Measurements from ENCODE around the gene DGKD. TPM values are rescaled to one million over a fixed set of nuclear protein-coding genes. Genes with fewer than 3 reads are reported as not detected.

The DGKD gene
- total RNA-seq, 1 donor from 2014 or later, result 72.5 TPM

- H3K4me1 Mint-ChIP-seq (ENCODE audit: unreplicated experiment), result peaks cover 11% of the 10 kb centered on the region
- no peak overlapping the region for H3K4me3 Mint-ChIP-seq
- peak overlapping the region; percentile 59 for H3K27ac Mint-ChIP-seq
Measured at GRCh38 chr2:233486357-233486756, 132.1 kb downstream of the DGKD start.

GRCh38 chr2:233486778-233487552, 132.7 kb downstream of the DGKD start:
- Mint-ChIP-seq H3K4me1 (ENCODE audit: unreplicated experiment) (peaks cover 9% of the 10 kb centered on the region), H3K36me3 (peaks cover 26% of the 10 kb centered on the region), H3K9me3 (no peaks in the 10 kb centered on the region), H3K27ac (peak overlapping the region; percentile 59), H3K4me3 (no peak overlapping the region), H3K27me3 (no peaks in the 10 kb centered on the region)
- no peak for DNase-seq (ENCODE audit: extremely low spot score, unreplicated experiment)
- no peak for TF ChIP-seq CTCF (conservative IDR thresholded peaks at IDR 0.05)

More at GRCh38 chr2:233486357-233486756, 132.1 kb downstream of the DGKD start:
- H3K27me3 Mint-ChIP-seq, result no peaks in the 10 kb centered on the region
- H3K36me3 Mint-ChIP-seq, result peaks cover 26% of the 10 kb centered on the region
- DNase-seq (ENCODE audit: extremely low spot score, unreplicated experiment), result no peak
- TF ChIP-seq CTCF (conservative IDR thresholded peaks at IDR 0.05), result no peak
- H3K9me3 Mint-ChIP-seq, result no peaks in the 10 kb centered on the region

GRCh38 chr2:233487748-233488345, 133.6 kb downstream of the DGKD start:
- TF ChIP-seq CTCF (conservative IDR thresholded peaks at IDR 0.05), result no peak
- Mint-ChIP-seq H3K27ac (peak overlapping the region; percentile 59), H3K9me3 (no peaks in the 10 kb centered on the region), H3K4me3 (no peak overlapping the region), H3K4me1 (ENCODE audit: unreplicated experiment) (peaks cover 9% of the 10 kb centered on the region), H3K27me3 (no peaks in the 10 kb centered on the region), H3K36me3 (peaks cover 28% of the 10 kb centered on the region)
- DNase-seq (ENCODE audit: extremely low spot score, unreplicated experiment), result no peak

- peaks cover 9% of the 10 kb centered on the region for H3K4me1 Mint-ChIP-seq (ENCODE audit: unreplicated experiment)
- DNase-seq (ENCODE audit: extremely low spot score, unreplicated experiment), result no peak
- no peak for TF ChIP-seq CTCF (conservative IDR thresholded peaks at IDR 0.05)
- no peaks in the 10 kb centered on the region for H3K9me3 Mint-ChIP-seq
- peaks cover 22% of the 10 kb centered on the region for H3K36me3 Mint-ChIP-seq
- H3K27ac Mint-ChIP-seq, result peak overlapping the region; percentile 39
- no peaks in the 10 kb centered on the region for H3K27me3 Mint-ChIP-seq
- no peak overlapping the region for H3K4me3 Mint-ChIP-seq
Measured at GRCh38 chr2:233489143-233489542, 134.8 kb downstream of the DGKD start.

GRCh38 chr2:233489666-233490065, 135.4 kb downstream of the DGKD start:
- H3K4me3 Mint-ChIP-seq, result no peak overlapping the region
- TF ChIP-seq CTCF (conservative IDR thresholded peaks at IDR 0.05), result no peak
- peaks cover 9% of the 10 kb centered on the region for H3K4me1 Mint-ChIP-seq (ENCODE audit: unreplicated experiment)

More at GRCh38 chr2:233489666-233490065, 135.4 kb downstream of the DGKD start:
- no peak for DNase-seq (ENCODE audit: extremely low spot score, unreplicated experiment)
- Mint-ChIP-seq H3K9me3 (no peaks in the 10 kb centered on the region), H3K36me3 (peaks cover 20% of the 10 kb centered on the region), H3K27ac (peak overlapping the region; percentile 39), H3K27me3 (no peaks in the 10 kb centered on the region)
